NCI-H1436 (cell line): Measurements from ENCODE around the gene GHITM.
"Not testable (repeated sequence)": the region's sequence is repeated elsewhere in the genome, so short reads cannot be mapped to it uniquely, and the experiment has no call there.

Experiments
- DNase-seq: peaks from one replicate; lab custom pipeline; 2025; lab: John Stamatoyannopoulos, UW

GHITM gene

DNA sequence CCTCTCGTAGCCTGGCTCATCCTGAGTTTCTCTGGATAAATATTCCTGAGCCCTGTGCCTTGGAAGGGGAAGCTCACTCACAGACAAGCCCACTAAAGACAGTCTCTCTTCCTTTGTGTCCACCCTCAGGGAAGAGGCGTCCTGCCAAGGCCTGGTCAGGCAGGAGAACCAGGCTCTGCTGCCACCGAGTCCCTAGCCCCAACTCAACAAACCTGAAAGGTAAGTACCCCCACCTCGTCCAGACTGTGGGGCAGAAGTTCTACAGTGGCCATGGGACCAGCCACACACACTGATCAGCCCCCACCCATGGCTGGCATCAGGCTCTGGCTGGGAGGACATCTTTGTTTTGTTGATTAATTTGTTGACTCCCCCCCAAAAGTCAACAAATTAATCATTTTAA, 37.0 kb downstream of the GHITM start:
- no peak for DNase-seq

DNA sequence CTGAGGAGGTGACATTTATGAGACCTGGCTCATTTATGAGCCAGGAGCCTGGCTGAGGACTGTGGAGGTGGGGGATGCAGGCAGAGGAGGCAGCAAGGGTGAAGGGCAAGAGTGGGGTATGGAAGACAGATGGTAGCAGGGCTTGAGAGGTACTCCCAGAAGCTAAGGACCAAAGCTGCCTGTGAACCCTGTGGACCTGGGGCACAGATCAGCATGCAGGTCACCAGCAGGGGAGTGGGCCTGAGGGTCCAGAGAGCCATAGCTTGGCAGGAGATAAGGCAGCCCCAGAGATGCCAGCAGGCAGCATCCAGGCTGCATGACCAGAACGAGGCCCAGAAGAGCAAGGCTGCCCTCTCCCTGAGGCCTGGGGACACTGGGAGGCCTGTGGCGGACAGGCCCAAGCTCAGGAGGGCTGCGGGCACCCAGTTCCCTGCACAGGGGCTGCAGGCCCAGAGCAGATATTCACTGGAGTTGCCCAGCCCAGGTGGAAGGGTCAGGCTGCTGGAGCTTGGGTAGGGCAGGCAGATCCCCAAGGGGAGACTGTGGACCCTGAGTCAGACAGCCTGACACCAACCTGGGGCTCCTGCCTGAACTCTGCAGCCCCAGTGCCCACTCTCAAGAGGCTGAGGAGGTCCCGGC, 37.6 kb downstream of the GHITM start:
- DNase-seq = no peak

DNA sequence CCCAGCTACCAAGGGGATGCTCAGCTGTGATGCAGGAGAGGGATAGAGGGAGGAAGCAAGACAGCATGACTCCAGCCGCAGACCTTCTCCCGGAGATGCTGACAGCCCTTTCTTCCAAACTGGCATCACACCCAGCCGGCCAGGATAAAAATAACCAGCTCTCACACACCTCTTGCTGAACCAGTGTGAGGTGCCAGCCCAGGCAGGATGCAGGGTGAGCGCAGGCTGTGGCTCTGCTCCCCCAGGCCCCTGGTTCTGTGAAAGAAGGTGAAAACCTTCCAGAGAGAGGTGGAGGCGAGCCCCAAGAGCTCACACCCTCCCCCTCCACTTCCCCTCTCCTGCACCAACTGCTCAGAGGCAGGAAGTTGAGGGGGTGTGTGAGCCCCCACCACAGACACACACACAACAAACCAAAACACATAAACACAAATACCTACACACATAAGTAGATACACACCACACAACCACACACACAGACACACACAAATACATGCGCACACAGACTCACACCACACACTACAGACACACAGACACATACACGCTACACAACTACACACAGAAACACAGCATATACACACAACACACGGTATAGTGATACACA, 38.3 kb downstream of the GHITM start:
- DNase-seq = no peak

DNA sequence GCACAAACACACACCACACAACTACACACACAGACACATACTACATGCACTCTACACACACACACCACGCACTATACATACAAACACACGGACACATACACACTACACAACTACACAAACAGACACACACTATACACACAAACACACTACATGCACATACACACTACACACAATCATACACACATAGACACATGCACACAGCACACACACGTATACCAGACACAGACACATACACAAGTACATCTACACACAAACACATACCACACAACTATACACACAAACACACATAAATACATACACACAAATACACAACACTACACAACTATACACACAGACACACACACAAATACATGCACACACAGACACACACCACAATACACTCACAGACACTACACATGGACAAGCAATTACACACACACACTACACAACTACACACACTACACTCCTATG, 38.9 kb downstream of the GHITM start:
- no peak for DNase-seq

DNA sequence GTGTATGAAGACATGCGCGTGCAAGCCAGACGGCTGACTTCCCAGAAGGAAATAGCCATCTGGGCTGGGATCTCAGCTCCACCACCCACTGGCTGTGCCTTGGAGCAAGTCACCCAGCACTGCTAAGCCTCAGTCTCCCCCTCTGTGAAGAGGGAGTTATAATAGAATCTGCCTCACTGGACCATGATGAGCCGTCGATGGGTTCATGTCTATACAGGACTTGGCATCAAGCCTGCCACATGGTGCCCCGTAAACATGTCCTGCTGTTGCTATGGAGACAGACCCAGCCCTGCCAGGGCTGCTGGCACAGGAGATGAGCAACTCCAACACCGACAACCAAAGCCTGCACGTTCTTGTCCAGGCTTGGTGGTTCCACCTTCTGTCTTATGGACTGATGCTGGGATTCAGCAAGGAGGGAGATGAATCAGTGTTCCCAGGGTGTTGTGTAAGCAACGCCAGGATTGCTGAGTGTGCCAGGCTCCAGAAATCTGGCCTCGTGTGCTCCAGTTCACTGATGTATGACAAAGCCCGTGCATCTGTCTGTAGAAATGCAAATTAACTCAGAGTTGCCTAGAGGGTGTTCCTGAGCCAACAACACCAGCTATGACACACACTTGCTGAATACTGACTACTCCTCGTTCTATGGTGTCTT, 39.9 kb downstream of the GHITM start:
- peak; percentile 34 for DNase-seq

- not testable (repeated sequence) for DNase-seq
Observed at GRCh38 chr10:84180386-84180785, 41.1 kb downstream of the GHITM start.

DNA sequence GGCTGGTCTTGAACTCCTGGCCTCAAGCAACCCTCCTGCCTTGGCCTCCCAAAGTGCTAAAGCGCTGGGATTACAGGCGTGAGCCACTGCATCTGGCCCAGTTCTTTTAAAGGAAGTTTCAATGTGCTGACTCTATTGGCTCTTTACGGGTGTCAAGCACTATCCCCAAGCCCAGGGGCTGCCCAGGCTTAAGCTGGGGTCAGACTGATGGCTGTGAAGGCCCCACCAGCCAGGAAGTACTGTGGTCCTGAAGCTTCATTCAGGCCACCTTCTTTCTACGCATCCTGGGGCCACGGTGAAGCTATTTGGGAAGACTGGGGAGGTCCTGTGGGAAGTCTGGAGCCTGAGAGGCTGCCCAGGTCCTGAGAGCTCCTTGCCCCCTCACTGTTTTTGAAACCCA, 42.3 kb downstream of the GHITM start:
- DNase-seq = no peak

DNA sequence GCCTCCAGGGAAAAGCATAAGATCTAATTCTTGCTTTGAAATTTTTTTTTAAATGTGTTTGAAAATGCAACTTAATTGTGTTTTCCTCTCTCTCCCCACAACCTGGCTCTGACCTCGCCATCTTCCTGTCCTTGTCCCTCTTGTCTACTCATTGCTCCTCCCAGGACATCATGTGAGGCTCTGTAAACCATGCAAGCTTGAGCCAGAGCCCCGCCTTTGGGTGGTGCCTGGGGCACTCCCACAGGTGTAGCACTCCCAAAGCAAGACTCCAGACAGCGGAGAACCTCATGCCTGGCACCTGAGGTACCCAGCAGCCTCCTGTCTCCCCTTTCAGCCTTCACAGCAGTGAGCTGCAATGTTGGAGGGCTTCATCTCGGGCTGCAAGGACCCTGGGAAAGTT, 45.2 kb downstream of the GHITM start:
- DNase-seq = no peak

DNA sequence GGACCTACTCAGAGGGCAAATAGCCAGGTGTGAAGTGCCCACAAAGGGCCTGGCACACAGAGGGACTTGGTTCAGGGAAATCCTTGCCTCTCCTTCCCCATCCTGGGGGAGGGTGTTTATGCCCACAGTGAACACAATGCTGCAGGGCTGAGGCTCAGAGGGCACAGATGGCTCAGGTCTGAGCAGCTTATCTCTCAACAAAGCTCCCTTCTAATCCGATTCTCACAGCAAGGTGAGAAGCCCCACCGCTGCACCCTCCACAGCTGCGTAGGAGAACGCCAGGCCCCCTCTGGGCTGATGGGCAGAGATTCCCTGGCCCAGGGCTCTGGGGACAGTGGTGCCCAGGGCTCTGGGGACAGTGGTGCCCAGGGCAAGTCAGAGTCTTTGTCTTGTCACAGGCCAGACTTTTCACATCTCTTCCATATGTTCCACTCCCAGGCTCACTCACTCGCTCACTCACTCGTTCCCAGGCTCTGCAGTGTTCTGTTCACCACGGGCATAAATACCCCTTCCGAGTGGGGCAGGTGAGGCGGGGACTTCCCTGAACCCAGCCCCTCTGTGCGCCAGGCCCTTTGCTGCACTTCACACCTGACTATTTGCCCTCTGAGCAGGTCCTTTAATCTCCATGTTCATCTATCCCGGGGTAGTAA, 46.3 kb downstream of the GHITM start:
- no peak for DNase-seq

- no peak for DNase-seq
Observed at GRCh38 chr10:84188815-84189214, 49.5 kb downstream of the GHITM start.

DNA sequence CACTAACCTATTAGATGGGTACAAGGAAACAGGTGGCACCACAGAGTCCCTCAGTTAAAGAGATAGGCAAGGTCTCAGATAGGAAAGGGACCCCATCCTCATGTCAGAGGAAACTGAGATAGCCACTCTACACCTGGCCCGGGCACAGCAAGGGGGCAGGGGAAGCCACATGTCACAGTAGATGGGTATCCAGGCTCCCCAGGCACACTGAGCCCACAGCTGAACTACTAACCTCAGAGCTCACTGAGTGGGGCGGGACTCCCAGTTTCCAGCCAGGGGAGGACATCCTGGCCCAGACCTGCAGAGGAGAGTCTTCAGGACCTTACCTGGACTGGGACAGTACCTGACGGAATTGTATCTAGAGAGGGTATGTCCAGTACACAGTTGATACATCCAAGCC, 51.3 kb downstream of the GHITM start:
- DNase-seq = no peak

GRCh38 chr10:84191106-84191505, 51.8 kb downstream of the GHITM start:
- DNase-seq = no peak

DNA sequence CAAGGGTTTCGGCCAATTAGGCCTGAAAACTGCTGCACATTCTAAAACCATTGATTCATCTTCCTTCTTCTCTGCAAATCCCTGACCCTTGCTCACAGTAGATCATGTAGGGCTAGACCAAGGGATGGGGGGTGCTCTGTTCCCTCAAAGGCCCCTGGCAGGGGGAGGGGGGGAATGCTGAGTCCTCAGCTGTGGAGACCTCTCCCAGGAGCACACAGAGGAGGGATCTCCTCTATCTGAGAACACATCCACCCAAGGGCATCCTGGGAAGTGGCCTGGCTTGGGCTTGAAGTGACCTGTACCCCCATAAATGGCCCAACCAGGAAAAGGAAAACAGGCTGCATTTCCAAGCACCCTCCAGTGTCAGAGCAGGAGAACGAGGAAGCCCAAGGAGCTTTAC, 54.0 kb downstream of the GHITM start:
- DNase-seq = no peak

DNA sequence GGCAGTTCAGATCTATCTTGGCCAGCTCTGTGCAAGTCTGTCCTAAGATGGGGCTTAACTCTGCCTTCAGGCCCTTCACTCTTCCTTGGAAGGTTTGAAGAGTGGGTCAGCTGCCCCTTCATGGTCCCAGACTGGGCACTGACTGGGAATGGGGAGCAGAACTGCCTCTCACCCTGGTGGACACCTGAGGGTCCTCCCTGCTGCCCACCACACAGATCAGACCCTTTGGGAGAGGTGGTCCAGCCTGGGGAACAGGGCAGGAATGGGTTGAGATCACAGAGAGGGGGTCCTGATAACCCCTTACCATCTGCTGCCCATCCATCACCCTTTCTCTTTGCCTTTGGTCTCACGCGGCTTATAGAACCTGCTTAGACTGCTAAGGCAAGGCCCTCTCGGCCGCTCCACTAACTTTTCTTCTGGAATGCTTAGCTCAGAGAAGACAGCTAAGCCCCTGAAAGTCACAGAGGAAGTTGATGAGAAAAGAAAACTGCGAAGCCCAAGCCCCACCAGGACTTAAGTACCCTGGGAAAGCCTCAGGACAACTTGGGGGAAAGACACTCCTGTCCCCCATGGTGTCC, 54.6 kb downstream of the GHITM start:
- no peak for DNase-seq

GRCh38 chr10:84194424-84195043, 55.2 kb downstream of the GHITM start, which contains the start of gene CDHR1:
CDHR1 (plus strand) TSS chr10:84194537; CDS start chr10:84194761, 224 bp downstream.
- peak; percentile 18 for DNase-seq

- no peak for DNase-seq
Observed at GRCh38 chr10:84195044-84195830, 55.9 kb downstream of the GHITM start.

DNA sequence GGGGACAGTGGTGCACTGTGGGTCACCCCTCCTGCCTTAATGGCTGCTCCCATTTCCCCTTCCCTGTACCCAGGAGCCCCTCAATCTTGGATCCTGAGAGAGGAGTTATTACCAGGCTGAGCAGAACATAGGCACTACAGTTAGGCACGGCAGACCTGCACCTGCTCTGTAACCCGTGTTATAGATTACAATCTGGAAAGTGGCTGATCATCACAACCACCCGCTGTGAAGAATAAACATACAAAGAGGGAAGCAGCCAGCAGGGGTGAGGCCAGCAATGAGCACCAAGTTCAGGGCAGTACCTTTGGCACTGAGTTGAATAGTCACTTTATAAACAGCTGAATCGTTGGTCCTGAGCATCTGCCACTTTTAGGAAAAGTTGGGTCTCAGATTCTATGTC, 56.8 kb downstream of the GHITM start:
- no peak for DNase-seq

DNA sequence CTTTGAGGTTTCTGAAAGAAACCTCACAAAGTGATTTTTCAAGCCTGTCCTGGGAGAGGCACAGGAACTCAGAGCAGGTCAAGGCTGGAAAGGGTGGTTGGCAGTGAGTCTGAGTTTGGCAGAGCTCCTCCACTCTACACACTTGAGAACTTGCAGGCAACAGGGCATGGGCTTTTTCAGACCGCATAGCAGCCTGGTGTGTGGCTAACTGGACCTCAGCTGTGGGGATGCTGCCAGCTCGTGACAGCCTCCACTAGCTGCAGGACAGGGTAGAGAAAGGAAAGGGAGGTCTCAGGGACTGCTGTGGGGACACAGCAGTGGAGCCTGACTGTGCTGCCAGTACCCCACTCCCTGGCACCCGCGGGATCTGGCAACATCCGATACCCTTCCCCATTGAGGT, 57.6 kb downstream of the GHITM start:
- no peak for DNase-seq

DNA sequence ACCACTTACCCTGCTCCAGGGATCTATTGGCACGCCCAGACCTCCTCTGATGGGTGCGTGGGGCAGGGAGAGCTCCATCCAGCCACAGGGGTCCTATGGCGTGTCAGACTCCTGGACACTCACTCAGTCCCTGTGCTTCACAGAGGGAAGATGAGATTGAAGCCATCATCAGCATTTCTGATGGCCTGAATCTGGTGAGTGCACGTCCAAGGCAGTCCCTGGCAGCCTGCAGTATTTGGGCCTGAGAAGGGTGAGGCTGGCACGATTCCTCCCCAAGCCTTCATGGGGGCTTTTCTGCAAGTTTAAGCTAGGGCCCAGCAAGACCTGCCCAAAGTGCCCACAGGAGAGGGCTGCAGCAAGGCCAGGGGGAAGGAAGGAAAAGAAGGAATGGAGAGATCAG, 58.3 kb downstream of the GHITM start:
- DNase-seq = no peak

DNA sequence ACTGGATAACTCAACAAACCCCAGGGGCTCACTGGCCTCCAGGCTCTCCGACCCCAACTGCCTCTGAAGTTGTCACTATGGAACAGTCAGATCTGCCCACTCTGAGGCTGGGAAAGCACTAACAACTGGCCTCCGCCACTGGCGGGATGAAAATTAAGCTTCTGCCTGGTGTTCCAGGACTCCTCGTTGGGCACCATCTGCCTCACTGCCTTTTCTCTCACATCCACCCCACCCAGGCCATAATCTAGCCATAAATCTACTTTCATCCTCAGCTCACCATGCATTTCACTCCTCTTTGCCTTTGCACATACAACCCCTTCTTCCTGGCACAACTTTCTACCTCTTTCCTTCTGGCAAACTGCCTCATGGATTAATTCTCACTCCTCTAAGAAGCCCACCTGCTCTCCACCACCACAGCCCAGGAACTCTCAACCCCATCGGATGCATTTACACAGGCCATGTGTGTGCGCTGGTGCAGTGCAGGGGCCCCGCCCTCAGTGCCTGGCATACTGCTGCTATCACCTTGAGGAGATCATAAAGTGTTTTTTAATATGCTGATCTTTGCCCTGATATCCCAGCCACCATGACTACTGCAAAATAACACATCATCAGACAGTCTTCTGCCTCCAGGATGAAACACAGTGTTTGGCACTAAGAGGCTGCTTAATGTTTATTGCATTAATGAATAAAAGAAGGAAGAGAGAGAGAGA, 59.1 kb downstream of the GHITM start:
- no peak for DNase-seq
